ENCODE data around the gene NEK10. TPM values are rescaled to one million over a fixed set of nuclear protein-coding genes. Genes with fewer than 3 reads are reported as not detected.

NEK10 gene
- total and polyA plus RNA-seq, 2 of the 4 experiments (the other 2 are of a cell fraction): 2.2 to 6.6 TPM

- Histone ChIP-seq H2BK5ac (ENCODE audit: low read depth, low read length, poor library complexity, severe bottlenecking) (no peak overlapping the region), H4K20me1 (ENCODE audit: insufficient read depth, low read length) (no peaks in the 10 kb centered on the region), H2BK20ac (ENCODE audit: low read depth, low read length) (no peak overlapping the region), H3K27ac (ENCODE audit: insufficient read depth, low read length) (no peak overlapping the region), H4K8ac (ENCODE audit: low read depth in 2 of 2, low read length in 2 of 2) (no peak overlapping the region), H3K14ac (replicated peaks; ENCODE audit: low read depth, low read length) (no peak overlapping the region), H3K4me1 (ENCODE audit: control insufficient read depth, insufficient read depth, low read length) (no peaks in the 10 kb centered on the region), H3K79me1 (ENCODE audit: low read depth in 1 of 2, low read length in 2 of 2) (no peaks in the 10 kb centered on the region), H2AFZ (replicated peaks; ENCODE audit: low read length, poor library complexity) (no peak overlapping the region), H2BK15ac (ENCODE audit: low read depth, low read length) (no peak overlapping the region), H3K4ac (ENCODE audit: low read depth, low read length) (no peak overlapping the region), H2AK9ac (replicated peaks; ENCODE audit: low read depth, low read length, poor library complexity) (no peak overlapping the region), H3K9ac (ENCODE audit: low read depth, low read length) (no peak overlapping the region), H3K9me1 (ENCODE audit: insufficient read depth, low read length) (0 out of 2 replicates have a peak, but pooled peaks cover 2% of the 10 kb centered on the region), H3K27me3 (ENCODE audit: control insufficient read depth, insufficient read depth, low read length) (no peaks in the 10 kb centered on the region), H4K5ac (ENCODE audit: low read depth, low read length) (no peak overlapping the region), H3K9me3 (ENCODE audit: control insufficient read depth, insufficient read depth, low read length) (no peaks in the 10 kb centered on the region), H3K23ac (ENCODE audit: low read depth, low read length) (no peak overlapping the region), H3K4me2 (ENCODE audit: low read depth, low read length) (no peak overlapping the region), H2BK120ac (ENCODE audit: low read depth, low read length) (no peak overlapping the region), H3K18ac (ENCODE audit: low read depth, low read length) (no peak overlapping the region), H2AK5ac (ENCODE audit: low read depth, low read length) (no peak overlapping the region), H4K91ac (ENCODE audit: insufficient read depth, low read depth, low read length) (no peak overlapping the region), H3K56ac (ENCODE audit: extremely low read depth, insufficient read depth, low read length) (no peak overlapping the region), H3K36me3 (ENCODE audit: control insufficient read depth, insufficient read depth, low read length) (no peaks in the 10 kb centered on the region), H3K4me3 (ENCODE audit: insufficient read depth, low read depth, low read length) (no peak overlapping the region)
- ChIA-PET CTCF (interaction anchor here (0.6 to 0.8 kb wide), 2 partner anchors 25 to 32 kb away, joined by 3 to 4 read pairs; no protein-coding TSS in a partner anchor), POLR2A (ENCODE audit: unreplicated experiment) (no interaction called here)
- in situ Hi-C loops (cut with MboI; ENCODE audit: low sequenced_read_pairs): no loop called here
- TF ChIP-seq CEBPB (IDR thresholded peaks at IDR 0.05; ENCODE audit: low read depth, low read length): no peak
- no peak for TF ChIP-seq CTCF (conservative IDR thresholded peaks at IDR 0.05; ENCODE audit: low read depth, low read length)
- TF ChIP-seq BHLHE40 (IDR thresholded peaks at IDR 0.05; ENCODE audit: low read depth, low read length): no peak
- TF ChIP-seq ELK1 (IDR thresholded peaks at IDR 0.05; ENCODE audit: borderline replicate concordance, low read depth, low read length): no peak
- TF ChIP-seq NFE2L2 (IDR thresholded peaks at IDR 0.05; ENCODE audit: low read depth, low read length): no peak
- no peak for TF ChIP-seq FOS (IDR thresholded peaks at IDR 0.05; ENCODE audit: low read depth, low read length)
- TF ChIP-seq RCOR1 (IDR thresholded peaks at IDR 0.05; ENCODE audit: insufficient replicate concordance, low read length): no peak
- no peak for TF ChIP-seq RFX5 (IDR thresholded peaks at IDR 0.05; ENCODE audit: low read depth, low read length)
- no peak for TF ChIP-seq USF2 (IDR thresholded peaks at IDR 0.05; ENCODE audit: low read depth, low read length)
- intact Hi-C loops (cut with micrococcal nuclease): no loop called here
- DNase-seq (no peak), ATAC-seq (ENCODE audit: low read depth) (no peak)
- dilution Hi-C loops (cut with HindIII; ENCODE audit: low sequenced_read_pairs, unreplicated experiment): no loop called here
- BruUV-seq (replicated peaks): no TSS peak
- no CpG with 5 or more reads among the region's 5 CpGs for WGBS, 2 experiments (ENCODE audit: extremely low coverage in 2 of 2, insufficient read length in 1 of 2)
Measured at GRCh38 chr3:27354161-27354560, 15.0 kb downstream of the NEK10 start.
